Skeletal muscle tissue (tissue), 4 donors: ENCODE measurements around the gene DNAH7. TPM values are rescaled to one million over a fixed set of nuclear protein-coding genes. Genes with fewer than 3 reads are reported as not detected.

ENCODE experiments used
- H3K27ac ChIP-seq: one replicate; pipeline ENCODE4 v1.7.0; 2013; ENCODE audit warnings: mild to moderate bottlenecking, low read depth, low read length, inconsistent platforms
- H3K27me3 ChIP-seq, 3 donors: one replicate each; pipeline ENCODE4 v1.7.0; 2013; ENCODE audit warnings: low read length in 3 of 3; ENCODE audit not compliant: control insufficient read depth in 3 of 3, insufficient read depth in 3 of 3
- H3K36me3 ChIP-seq, 3 donors: one replicate each; pipeline ENCODE4 v1.7.0; 2013; ENCODE audit warnings: low read length in 3 of 3; ENCODE audit not compliant: control insufficient read depth in 3 of 3, insufficient read depth in 3 of 3
- H3K4me1 ChIP-seq, 3 donors: one replicate each; pipeline ENCODE4 v1.7.0; 2013; ENCODE audit warnings: low read length in 3 of 3, mild to moderate bottlenecking in 3 of 3; ENCODE audit not compliant: control insufficient read depth in 3 of 3, insufficient read depth in 3 of 3
- H3K4me3 ChIP-seq, 3 donors: one replicate each; pipeline ENCODE4 v1.7.0; 2013; ENCODE audit warnings: low read length in 3 of 3
- H3K9ac ChIP-seq, 3 donors: one replicate each; pipeline ENCODE4 v1.7.0; 2013; ENCODE audit warnings: low read length in 3 of 3, mild to moderate bottlenecking in 3 of 3, moderate library complexity in 2 of 3, low read depth in 1 of 3
- H3K9me3 ChIP-seq, 3 donors: one replicate each; pipeline ENCODE4 v1.7.0; 2013; ENCODE audit warnings: low read length in 3 of 3; ENCODE audit not compliant: control insufficient read depth in 3 of 3
- total RNA-seq: library from RNA; depleted of rRNA; stranded (reverse); fragments of >200 nt; gene quantifications from one replicate; pipeline ENCODE4 v1.2.3, GENCODE V29; 2014
- donor health status: Osteomylitis.

The DNAH7 gene
- total RNA-seq, 1 donor from 2014 or later = under 0.01 TPM

- no peaks in the 10 kb centered on the region for H3K9me3 ChIP-seq
- H3K4me3 ChIP-seq = no peak overlapping the region
- no peaks in the 10 kb centered on the region for H3K36me3 ChIP-seq
- H3K9ac ChIP-seq = no peak overlapping the region
- no peaks in the 10 kb centered on the region for H3K4me1 ChIP-seq
- H3K27me3 ChIP-seq = no peaks in the 10 kb centered on the region
- no peak overlapping the region for H3K27ac ChIP-seq
These were observed 312.3 kb downstream of the DNAH7 start for GRCh38 chr2:195756218-195756942.

DNA sequence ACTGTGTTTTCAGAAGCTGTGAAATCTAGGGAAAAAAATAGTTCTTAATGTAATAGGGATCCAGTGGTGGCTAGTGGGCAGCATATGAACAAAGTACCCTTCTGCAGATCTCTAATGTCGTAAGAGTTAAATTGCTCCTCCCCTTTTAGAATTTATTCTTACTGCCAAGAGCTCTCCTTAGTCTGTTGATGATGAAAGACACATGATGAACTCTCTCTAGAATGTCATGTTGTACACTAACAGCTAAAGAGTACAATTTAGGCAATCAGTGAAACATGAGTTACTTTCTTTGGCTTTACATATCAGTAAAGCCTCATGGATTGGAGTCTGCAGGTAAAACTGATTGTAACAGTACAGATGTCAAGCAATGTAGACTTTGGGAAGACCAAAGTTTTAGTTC is 327.4 kb downstream of the DNAH7 start:
- no peaks in the 10 kb centered on the region for H3K4me1 ChIP-seq
- no peak overlapping the region for H3K9ac ChIP-seq
- H3K27ac ChIP-seq = no peak overlapping the region
- no peaks in the 10 kb centered on the region for H3K9me3 ChIP-seq
- H3K27me3 ChIP-seq = no peaks in the 10 kb centered on the region
- H3K36me3 ChIP-seq = peaks cover 0 to 2% (median 0%) of the 10 kb centered on the region in 3 donors
- no peak overlapping the region for H3K4me3 ChIP-seq

- Histone ChIP-seq H3K9ac (no peak overlapping the region), H3K27ac (no peak overlapping the region), H3K4me3 (no peak overlapping the region), H3K36me3 (peaks cover 0 to 6% (median 0%) of the 10 kb centered on the region in 3 donors), H3K9me3 (no peaks in the 10 kb centered on the region), H3K4me1 (no peaks in the 10 kb centered on the region), H3K27me3 (no peaks in the 10 kb centered on the region)
These were observed 330.9 kb downstream of the DNAH7 start for GRCh38 chr2:195737511-195738325.

DNA sequence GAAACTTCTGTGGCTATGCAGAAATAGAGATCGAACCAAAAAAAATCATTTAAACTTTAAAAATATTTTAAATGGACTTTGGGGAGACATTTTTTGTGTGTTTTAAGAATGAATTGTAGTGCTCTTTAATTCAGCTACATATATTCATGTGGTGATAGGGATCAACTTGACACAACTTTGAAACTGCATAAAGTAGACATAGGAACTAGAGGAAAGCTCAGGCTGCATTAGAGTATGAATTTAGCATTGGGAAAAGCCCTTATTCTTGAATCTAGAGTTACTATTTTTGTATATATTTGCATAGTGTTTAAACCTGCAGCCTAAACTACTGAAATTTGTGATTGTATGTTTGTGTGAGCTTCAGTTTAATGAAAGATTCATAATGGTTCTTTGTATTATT is 333.3 kb downstream of the DNAH7 start:
- Histone ChIP-seq H3K4me1 (no peaks in the 10 kb centered on the region), H3K9ac (no peak overlapping the region), H3K9me3 (no peaks in the 10 kb centered on the region), H3K36me3 (peaks cover 0 to 15% (median 4%) of the 10 kb centered on the region in 3 donors), H3K27me3 (no peaks in the 10 kb centered on the region), H3K27ac (no peak overlapping the region), H3K4me3 (no peak overlapping the region)

DNA sequence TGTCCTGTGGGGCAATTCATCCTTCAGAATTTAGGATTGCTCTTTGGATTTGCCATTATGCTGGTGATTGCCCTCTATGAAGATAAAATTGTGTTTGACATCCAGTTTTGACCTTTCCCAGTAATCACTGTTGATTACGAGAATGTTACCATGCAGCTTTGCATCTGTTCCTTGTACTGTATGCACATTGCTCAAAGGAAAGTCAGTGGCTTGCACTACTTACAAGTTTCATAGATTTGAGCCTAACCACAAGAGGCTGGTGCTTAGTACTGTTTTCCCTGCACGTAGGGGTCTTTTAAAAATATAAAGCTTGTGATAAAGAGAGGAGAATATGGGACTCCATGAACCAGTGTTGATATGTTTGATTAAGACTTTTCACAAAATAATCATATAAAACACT is 333.7 kb downstream of the DNAH7 start:
- Histone ChIP-seq H3K36me3 (peaks cover 0 to 15% (median 7%) of the 10 kb centered on the region in 3 donors), H3K9me3 (no peaks in the 10 kb centered on the region), H3K27ac (no peak overlapping the region), H3K4me1 (no peaks in the 10 kb centered on the region), H3K4me3 (no peak overlapping the region), H3K9ac (no peak overlapping the region), H3K27me3 (no peaks in the 10 kb centered on the region)

DNA sequence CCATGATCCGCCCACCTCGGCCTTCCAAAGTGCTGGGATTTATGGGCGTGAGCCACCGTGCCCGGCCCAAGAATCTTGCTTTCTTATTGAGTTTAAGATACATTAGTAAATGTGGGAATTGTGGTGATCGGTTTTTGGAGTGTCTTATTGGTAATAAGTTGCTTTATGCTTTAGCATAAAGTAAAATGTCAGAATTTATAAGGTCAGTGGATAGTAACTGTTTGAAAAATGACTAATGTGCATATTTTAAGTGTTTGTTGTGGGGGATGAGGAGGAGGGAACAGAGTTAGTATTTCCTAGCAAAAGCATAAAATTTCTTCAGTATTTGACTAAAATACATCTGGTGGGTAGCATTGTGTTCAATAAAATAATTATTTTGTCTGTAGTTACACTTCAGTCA is 334.2 kb downstream of the DNAH7 start:
- no peak overlapping the region for H3K4me3 ChIP-seq
- H3K9me3 ChIP-seq = no peaks in the 10 kb centered on the region
- no peak overlapping the region for H3K27ac ChIP-seq
- peaks cover 0 to 16% (median 10%) of the 10 kb centered on the region in 3 donors for H3K36me3 ChIP-seq
- H3K4me1 ChIP-seq = no peaks in the 10 kb centered on the region
- no peak overlapping the region for H3K9ac ChIP-seq
- no peaks in the 10 kb centered on the region for H3K27me3 ChIP-seq

- Histone ChIP-seq H3K27ac (no peak overlapping the region), H3K36me3 (peaks cover 0 to 19% (median 13%) of the 10 kb centered on the region in 3 donors), H3K9ac (no peak overlapping the region), H3K4me3 (no peak overlapping the region), H3K4me1 (no peaks in the 10 kb centered on the region), H3K9me3 (no peaks in the 10 kb centered on the region), H3K27me3 (no peaks in the 10 kb centered on the region)
These were observed 334.8 kb downstream of the DNAH7 start for GRCh38 chr2:195733831-195734230.

GRCh38 chr2:195732574-195732973 is 336.1 kb downstream of the DNAH7 start:
- no peaks in the 10 kb centered on the region for H3K27me3 ChIP-seq
- no peak overlapping the region for H3K27ac ChIP-seq
- H3K9me3 ChIP-seq = no peaks in the 10 kb centered on the region
- H3K36me3 ChIP-seq = peaks cover 0 to 19% (median 16%) of the 10 kb centered on the region in 3 donors
- no peaks in the 10 kb centered on the region for H3K4me1 ChIP-seq
- no peak overlapping the region for H3K4me3 ChIP-seq
- H3K9ac ChIP-seq = no peak overlapping the region

DNA sequence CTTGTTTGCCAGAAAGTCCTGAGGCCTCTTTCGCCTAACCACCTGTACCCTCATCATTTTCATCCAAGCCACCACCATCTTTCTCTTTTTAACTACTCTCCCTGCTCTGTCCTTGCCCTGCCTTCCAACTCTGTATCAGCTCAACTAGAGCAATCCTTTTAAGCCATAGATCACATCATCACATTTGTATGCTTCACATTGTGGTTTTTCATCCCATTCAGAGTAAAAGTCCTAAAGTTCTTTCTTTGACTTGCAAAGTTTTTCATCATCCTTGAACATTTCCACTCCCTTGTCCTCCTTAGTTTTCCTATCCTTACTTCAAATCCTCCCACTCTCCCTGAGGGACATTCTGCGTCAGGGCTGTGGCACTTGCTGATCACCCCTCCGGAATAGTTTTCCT is 337.7 kb downstream of the DNAH7 start:
- no peak overlapping the region for H3K9ac ChIP-seq
- no peaks in the 10 kb centered on the region for H3K27me3 ChIP-seq
- peaks cover 0 to 19% (median 16%) of the 10 kb centered on the region in 3 donors for H3K36me3 ChIP-seq
- no peaks in the 10 kb centered on the region for H3K9me3 ChIP-seq
- no peak overlapping the region for H3K27ac ChIP-seq
- no peak overlapping the region for H3K4me3 ChIP-seq
- H3K4me1 ChIP-seq = no peaks in the 10 kb centered on the region

GRCh38 chr2:195727106-195727505 is 341.5 kb downstream of the DNAH7 start:
- Histone ChIP-seq H3K27me3 (no peaks in the 10 kb centered on the region), H3K36me3 (peaks cover 0 to 16% (median 13%) of the 10 kb centered on the region in 3 donors), H3K27ac (no peak overlapping the region), H3K4me3 (no peak overlapping the region), H3K9me3 (no peaks in the 10 kb centered on the region), H3K4me1 (no peaks in the 10 kb centered on the region), H3K9ac (no peak overlapping the region)
